GM21515 (cell line): ENCODE results near the gene RRN3.
A peak's percentile ranks its signal among the peaks of the same experiment; 100 is the strongest.
"Not testable (repeated sequence)": the region's sequence is repeated elsewhere in the genome, so short reads cannot be mapped to it uniquely, and the experiment has no call there.

Experiments
- ATAC-seq: cut with Tn5 transposase; IDR thresholded peaks from one replicate; pipeline ENCODE4 v1.9.1; 2021; ENCODE audit not compliant: unreplicated experiment

The RRN3 gene

GRCh38 chr16:15093955-15094827 lies at the start of gene RRN3:
Gene RRN3 (minus strand): TSS chr16:15094272. CDS start chr16:15094233, 39 bp downstream.
- peak; percentile 94 for ATAC-seq

- ATAC-seq, result not testable (repeated sequence)
Observed at GRCh38 chr16:15143601-15144091, 49.6 kb upstream of the RRN3 start.

- not testable (repeated sequence) for ATAC-seq
Observed at GRCh38 chr16:15142891-15143600, 49.0 kb upstream of the RRN3 start.

- ATAC-seq, result not testable (repeated sequence)
Observed at GRCh38 chr16:15142107-15142890, 48.2 kb upstream of the RRN3 start.

DNA sequence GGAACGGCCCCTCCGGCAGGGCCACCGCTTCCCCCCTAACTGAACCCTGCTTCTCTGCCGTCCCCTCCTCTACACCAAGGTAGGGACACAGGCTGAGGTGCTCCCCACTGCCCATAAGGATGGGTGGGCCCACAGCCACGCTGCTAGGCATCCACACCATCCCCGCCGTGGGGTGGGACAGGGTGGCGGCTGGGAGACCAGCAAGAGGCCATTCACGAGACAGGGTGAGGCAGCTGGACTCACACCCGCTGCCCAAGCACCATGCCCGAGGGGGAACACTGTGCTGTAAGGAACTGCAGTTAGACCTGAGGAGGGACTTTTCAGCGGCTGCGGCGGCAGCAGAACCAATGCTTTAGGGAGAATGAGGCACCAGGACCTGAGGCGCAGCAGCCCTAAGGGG lies 47.5 kb upstream of the RRN3 start:
- no peak for ATAC-seq

DNA sequence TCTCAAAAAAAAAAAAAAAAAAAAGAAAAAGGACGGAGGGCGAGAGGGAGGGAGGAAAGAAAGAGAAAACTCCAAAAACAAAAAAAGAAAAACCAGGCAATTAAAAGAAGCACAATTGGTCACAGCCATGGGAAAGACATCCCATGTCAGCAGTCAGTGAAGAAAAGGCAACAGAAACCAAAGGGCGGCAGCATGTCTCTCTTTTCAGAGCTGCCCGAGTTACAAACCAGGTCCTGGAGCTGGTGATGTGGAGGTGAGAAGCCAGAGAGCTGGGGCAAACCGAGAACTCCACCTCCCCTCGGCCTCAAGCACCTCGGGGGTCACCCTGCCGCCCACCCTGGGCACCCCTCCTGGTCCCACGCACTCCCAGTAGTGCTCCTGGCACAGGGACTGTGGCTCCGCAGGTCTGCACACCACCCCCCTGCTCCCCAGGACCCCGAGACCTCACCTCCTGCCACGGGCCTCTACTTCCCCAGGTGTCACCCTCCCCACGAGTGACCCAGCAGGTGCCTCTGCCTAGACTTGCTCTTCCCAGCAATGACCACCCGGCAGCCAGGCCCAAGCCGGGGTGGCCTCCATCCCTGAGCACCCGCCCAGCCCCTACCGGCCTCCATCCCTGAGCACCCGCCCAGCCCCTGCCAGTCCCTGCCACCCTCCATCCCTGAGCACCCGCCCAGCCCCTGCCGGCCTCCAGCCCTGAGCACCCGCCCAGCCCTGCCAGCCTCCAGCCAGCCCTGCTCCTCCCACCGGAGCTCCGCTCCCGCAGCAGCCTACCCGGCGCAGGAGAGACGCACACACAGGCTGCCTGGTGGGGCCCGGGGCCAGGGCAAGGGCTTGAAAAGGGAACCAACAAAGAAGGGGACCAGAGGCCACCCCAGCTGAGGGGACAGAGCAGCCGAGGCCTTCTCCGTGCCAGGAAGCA lies 46.6 kb upstream of the RRN3 start:
- not testable (repeated sequence) for ATAC-seq

GRCh38 chr16:15137514-15137913 lies 43.4 kb upstream of the RRN3 start:
- not testable (repeated sequence) for ATAC-seq

DNA sequence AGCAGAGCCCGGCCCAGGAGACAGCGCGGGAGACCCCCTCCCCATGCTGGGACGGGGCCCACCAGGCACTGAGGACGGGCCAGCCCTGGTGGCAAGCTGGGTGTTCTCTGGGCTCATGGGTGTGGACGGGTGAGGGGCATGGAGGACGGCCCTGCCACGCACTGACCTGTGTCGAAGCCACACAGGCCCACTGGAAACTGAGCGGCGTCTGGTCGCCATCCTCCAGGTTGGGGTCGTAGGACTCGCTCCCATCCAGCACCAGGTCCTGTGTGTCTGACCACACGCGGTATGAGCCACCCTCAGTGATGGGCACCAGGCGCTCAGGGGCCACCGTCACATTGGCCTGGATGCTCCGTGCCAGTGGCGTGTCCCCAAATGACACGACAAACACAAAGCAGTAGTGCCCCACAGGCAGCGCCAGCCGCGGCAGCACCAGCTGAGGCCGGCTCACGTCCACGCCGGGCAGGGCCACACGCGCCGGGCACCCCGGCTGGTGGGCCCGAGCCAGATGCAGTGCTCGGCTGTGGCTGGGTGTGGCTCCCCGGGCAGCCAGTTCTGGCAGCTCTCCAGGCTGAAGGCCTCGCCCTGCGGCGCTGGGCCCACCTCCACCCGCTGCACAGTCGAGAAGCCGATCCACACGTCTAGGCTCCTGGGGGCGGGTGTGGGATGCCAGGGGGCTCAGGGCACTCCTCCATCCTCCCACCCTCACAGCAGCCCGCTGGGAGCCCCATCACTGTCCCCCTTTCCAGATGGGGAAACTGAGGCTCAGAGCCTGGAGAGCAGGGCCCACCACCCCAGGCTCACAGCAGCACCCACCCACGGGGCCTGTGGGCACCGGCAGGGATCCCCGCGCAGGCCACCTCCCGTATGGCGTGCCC lies 41.6 kb upstream of the RRN3 start:
- not testable (repeated sequence) for ATAC-seq

DNA sequence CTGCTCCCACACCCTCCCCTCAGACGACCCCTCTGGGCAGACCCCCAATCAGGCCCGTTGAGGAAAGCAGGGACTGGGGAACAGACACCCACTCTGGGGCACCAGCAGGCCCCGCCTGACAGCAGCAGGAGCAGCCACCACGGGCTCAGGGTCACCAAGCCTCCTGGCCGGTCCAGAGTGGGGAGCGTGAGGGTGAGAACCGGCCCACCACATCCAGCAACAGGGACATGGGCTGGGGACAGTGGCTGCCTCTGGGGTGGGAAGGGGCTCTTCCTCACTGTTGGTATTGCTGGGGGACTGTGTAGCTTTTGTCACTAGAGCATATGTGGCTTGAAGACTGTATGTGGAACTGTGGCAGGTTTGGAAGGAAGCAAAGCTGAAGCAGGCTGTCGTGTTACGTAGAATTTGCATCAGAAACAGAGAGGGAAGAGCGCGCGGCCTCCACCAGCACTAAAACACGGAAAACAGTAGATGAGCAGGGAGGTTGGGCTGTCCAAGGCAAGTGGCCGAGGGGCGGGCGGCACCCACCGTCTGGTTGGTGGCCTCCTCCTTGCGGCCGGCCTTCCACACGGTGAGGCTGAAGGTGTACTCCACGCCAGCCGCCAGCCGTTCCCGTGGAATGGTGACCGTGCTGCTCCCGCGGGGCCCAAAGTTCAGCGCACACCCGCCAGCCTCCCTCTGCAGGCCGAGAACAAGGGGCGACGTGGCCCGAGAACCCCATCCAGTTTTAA lies 40.8 kb upstream of the RRN3 start:
- not testable (repeated sequence) for ATAC-seq

DNA sequence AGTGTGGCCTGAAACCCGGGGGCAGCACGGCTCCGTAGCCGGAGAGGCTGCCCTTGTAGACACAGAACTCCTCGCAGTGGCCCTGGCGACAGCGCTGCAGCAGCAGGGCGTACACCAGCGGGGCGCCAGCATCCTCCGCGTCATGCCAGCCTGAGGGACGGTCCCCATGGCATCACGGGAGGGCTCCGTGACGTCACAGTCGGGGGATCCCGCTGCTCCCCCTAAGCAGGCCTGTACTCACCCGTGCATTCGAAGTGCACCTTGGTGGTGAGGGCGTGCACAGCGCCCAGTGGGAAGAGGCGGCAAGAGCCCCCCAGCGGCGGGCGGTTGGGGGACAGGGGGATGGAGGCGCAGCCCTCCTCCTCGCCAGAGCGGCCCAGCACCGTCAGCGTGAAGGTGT lies 39.5 kb upstream of the RRN3 start:
- not testable (repeated sequence) for ATAC-seq

GRCh38 chr16:15132719-15133428 lies 38.8 kb upstream of the RRN3 start:
- ATAC-seq, result not testable (repeated sequence)

GRCh38 chr16:15130943-15131700 lies 37.0 kb upstream of the RRN3 start:
- not testable (repeated sequence) for ATAC-seq

- not testable (repeated sequence) for ATAC-seq
Observed at GRCh38 chr16:15130256-15130932, 36.3 kb upstream of the RRN3 start.

DNA sequence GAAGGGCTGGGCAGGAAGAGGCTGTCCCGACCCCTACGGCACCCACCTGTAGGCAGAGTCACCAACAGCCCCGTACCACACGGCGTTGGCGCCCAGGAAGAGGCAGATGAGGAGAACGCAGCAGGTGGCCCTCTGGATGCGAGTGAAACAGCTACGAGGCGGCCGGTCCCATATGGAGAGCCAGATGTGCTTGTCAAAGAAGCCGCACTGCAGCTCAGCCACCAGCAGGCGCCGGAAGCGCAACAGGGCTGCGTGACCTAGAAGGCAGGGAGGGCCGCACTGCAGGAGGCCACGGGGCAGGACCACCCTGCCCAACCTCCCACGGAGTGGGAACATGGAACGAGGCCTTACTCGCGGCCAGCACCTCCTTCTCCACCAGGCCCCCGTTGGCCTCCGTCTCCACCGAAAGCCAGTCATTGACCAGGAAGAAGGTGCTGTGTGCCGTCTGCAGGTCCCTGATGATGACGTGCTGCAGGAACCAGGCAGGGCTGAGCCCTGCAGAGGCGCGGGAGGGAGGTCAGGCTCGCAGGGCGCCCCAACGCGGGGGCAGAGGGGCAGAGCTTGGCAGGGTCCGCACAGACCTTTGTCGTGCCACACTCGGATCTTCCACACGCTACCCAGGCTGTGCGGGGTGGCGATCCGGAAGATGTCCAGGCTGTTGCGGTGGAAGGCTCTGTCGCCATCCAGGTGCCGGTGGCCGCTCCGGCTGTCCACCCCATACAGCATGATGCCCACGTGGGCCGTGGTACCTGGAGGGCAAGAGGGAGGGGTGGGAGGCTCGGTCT lies 33.8 kb upstream of the RRN3 start:
- not testable (repeated sequence) for ATAC-seq

DNA sequence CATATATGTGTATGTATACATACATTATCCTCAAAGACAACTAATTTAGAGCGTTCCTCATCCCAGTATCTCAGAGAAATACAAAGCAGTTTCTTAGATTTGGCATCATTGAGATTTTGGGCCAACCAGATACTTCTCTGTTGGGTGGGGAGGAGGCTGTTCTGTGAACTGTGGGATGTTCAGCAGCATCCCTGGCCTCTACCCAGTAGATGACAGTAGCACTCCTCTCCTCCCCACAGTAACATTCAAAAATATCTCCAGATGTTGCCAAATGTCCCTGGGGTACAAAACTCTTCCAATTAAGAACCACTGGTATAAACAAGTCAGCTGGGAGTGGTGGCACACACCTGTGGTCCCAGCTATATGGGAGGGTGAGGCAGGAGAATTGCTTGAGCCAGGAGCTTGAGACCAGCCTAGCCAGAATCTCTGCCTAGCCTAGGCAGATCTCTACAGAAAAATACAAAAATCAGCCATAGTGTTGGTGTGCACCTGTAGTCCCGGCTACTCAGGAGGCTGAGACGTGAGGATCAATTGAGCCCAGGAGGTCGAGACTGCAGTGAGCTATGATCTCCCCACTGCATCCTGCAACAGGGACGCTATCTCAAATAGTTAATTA lies 6.4 kb upstream of the RRN3 start:
- ATAC-seq, result not testable (repeated sequence)
